Mesothelial cell of epicardium (in vitro differentiated cells): ENCODE data around the gene MX2. TPM values are rescaled to one million over a fixed set of nuclear protein-coding genes. Genes with fewer than 3 reads are reported as not detected.

Source experiments
- DNase-seq, 2 experiments: peaks; one replicate each; pipeline ENCODE4 v3.0.0; 2021; ENCODE audit warnings: low spot score in 2 of 2; ENCODE audit not compliant: unreplicated experiment in 2 of 2
- H3K27ac Mint-ChIP-seq: 2 replicates; pipeline ENCODE4 v1.8.0; 2021; ENCODE audit warnings: mixed read lengths
- H3K27me3 Mint-ChIP-seq: 2 replicates; pipeline ENCODE4 v1.8.0; 2021; ENCODE audit warnings: low read depth, mixed read lengths
- H3K36me3 Mint-ChIP-seq: 2 replicates; pipeline ENCODE4 v1.8.0; 2021; ENCODE audit warnings: mixed read lengths
- H3K4me1 Mint-ChIP-seq: 2 replicates; pipeline ENCODE4 v1.8.0; 2021; ENCODE audit warnings: mixed read lengths
- H3K4me3 Mint-ChIP-seq: 2 replicates; pipeline ENCODE4 v1.8.0; 2021; ENCODE audit warnings: mild to moderate bottlenecking, moderate library complexity, mixed read lengths
- H3K9me3 Mint-ChIP-seq: 2 replicates; pipeline ENCODE4 v1.8.0; 2021; ENCODE audit warnings: mixed read lengths
- CTCF ChIP-seq: fragments of 200-600 bp; sonication (generic); IDR thresholded peaks from one replicate; pipeline ENCODE4 v1.5.0; 2021; ENCODE audit warnings: antibody characterized with exemption; ENCODE audit not compliant: unreplicated experiment
- total RNA-seq: library from RNA; stranded (reverse); gene quantifications from 3 replicates; pipeline ENCODE4 v1.2.1, GENCODE V29; 2021

MX2 gene
- total RNA-seq, 1 donor from 2014 or later = 3.2 TPM

- Mint-ChIP-seq H3K4me3 (no peak overlapping the region), H3K9me3 (no peaks in the 10 kb centered on the region), H3K36me3 (peaks cover 27% of the 10 kb centered on the region), H3K27me3 (no peaks in the 10 kb centered on the region), H3K4me1 (no peaks in the 10 kb centered on the region), H3K27ac (no peak overlapping the region)
- no peak for DNase-seq
- TF ChIP-seq CTCF = no peak
Observed at GRCh38 chr21:41443562-41443961, 81.7 kb downstream of the MX2 start.

GRCh38 chr21:41444703-41445464 is 83.1 kb downstream of the MX2 start:
- H3K4me1 Mint-ChIP-seq = no peaks in the 10 kb centered on the region
- H3K4me3 Mint-ChIP-seq = no peak overlapping the region
- no peaks in the 10 kb centered on the region for H3K27me3 Mint-ChIP-seq
- H3K27ac Mint-ChIP-seq = no peak overlapping the region
- peaks cover 36% of the 10 kb centered on the region for H3K36me3 Mint-ChIP-seq
- no peak for DNase-seq
- TF ChIP-seq CTCF = no peak
- H3K9me3 Mint-ChIP-seq = no peaks in the 10 kb centered on the region

- no peak for TF ChIP-seq CTCF
- H3K36me3 Mint-ChIP-seq = peaks cover 39% of the 10 kb centered on the region
- no peak for DNase-seq
- no peaks in the 10 kb centered on the region for H3K4me1 Mint-ChIP-seq
- no peak overlapping the region for H3K27ac Mint-ChIP-seq
- H3K4me3 Mint-ChIP-seq = no peak overlapping the region
- H3K9me3 Mint-ChIP-seq = no peaks in the 10 kb centered on the region
- no peaks in the 10 kb centered on the region for H3K27me3 Mint-ChIP-seq
Observed at GRCh38 chr21:41445465-41445862, 83.6 kb downstream of the MX2 start.

- no peaks in the 10 kb centered on the region for H3K4me1 Mint-ChIP-seq
- H3K4me3 Mint-ChIP-seq = no peak overlapping the region
- no peaks in the 10 kb centered on the region for H3K27me3 Mint-ChIP-seq
- TF ChIP-seq CTCF = no peak
- H3K9me3 Mint-ChIP-seq = no peaks in the 10 kb centered on the region
- peaks cover 36% of the 10 kb centered on the region for H3K36me3 Mint-ChIP-seq
- no peak overlapping the region for H3K27ac Mint-ChIP-seq
- DNase-seq = no peak
Observed at GRCh38 chr21:41446586-41446985, 84.8 kb downstream of the MX2 start.

GRCh38 chr21:41447356-41447755 is 85.5 kb downstream of the MX2 start:
- DNase-seq = no peak
- no peaks in the 10 kb centered on the region for H3K27me3 Mint-ChIP-seq
- H3K27ac Mint-ChIP-seq = no peak overlapping the region
- no peak for TF ChIP-seq CTCF
- H3K9me3 Mint-ChIP-seq = no peaks in the 10 kb centered on the region
- H3K36me3 Mint-ChIP-seq = peaks cover 37% of the 10 kb centered on the region
- H3K4me3 Mint-ChIP-seq = no peak overlapping the region
- no peaks in the 10 kb centered on the region for H3K4me1 Mint-ChIP-seq

GRCh38 chr21:41449613-41450012 is 87.8 kb downstream of the MX2 start:
- H3K27ac Mint-ChIP-seq = no peak overlapping the region
- peaks cover 32% of the 10 kb centered on the region for H3K36me3 Mint-ChIP-seq
- TF ChIP-seq CTCF = no peak
- no peaks in the 10 kb centered on the region for H3K27me3 Mint-ChIP-seq
- no peaks in the 10 kb centered on the region for H3K9me3 Mint-ChIP-seq
- no peaks in the 10 kb centered on the region for H3K4me1 Mint-ChIP-seq
- no peak overlapping the region for H3K4me3 Mint-ChIP-seq
- no peak for DNase-seq
